Gastroesophageal sphincter (tissue), 4 donors: ENCODE data around the gene TTC21B. TPM values are rescaled to one million over a fixed set of nuclear protein-coding genes. Genes with fewer than 3 reads are reported as not detected.
"Not testable (repeated sequence)": the region's sequence is repeated elsewhere in the genome, so short reads cannot be mapped to it uniquely, and the experiment has no call there.

Experiments
- ATAC-seq: fragments of 150-250 bp; one replicate; pipeline ENCODE4 v1.9.1; 2016; ENCODE audit warnings: mild to moderate bottlenecking, moderate library complexity
- H3K27ac ChIP-seq, 4 donors: fragments of 200-600 bp; sonication (generic) in 3 of 4; 1 replicate in 3 of 4; 2 replicates in 1 of 4; pipeline ENCODE4 v1.5.1; 2016 to 2019
- H3K27me3 ChIP-seq: fragments of 200-600 bp; sonication (generic); one replicate; pipeline ENCODE4 v1.5.1; 2019
- H3K36me3 ChIP-seq, 2 donors: fragments of 200-600 bp; sonication (generic); one replicate each; pipeline ENCODE4 v1.5.1; 2019; ENCODE audit warnings: control low read depth in 1 of 2
- H3K4me1 ChIP-seq, 3 donors: fragments of 200-600 bp; sonication (generic); 1 replicate in 2 of 3; 2 replicates in 1 of 3; pipeline ENCODE4 v1.5.1; 2016 to 2019; ENCODE audit warnings: control low read depth in 2 of 3
- H3K4me3 ChIP-seq, 2 donors: fragments of 200-600 bp; sonication (generic); one replicate each; pipeline ENCODE4 v1.5.1; 2019; ENCODE audit warnings: mild to moderate bottlenecking in 1 of 2, moderate library complexity in 1 of 2
- H3K9me3 ChIP-seq, 3 donors: fragments of 200-600 bp; sonication (generic); one replicate each; pipeline ENCODE4 v1.5.1; 2017 to 2019; ENCODE audit warnings: control low read depth in 2 of 3
- CTCF ChIP-seq, 4 experiments: fragments of 200-600 bp in 2 of 4; fragments of 450-650 bp in 2 of 4; sonication (generic) in 1 of 4; IDR thresholded peaks; one replicate each; pipeline ENCODE4 v1.5.1; 2017 to 2019; ENCODE audit warnings: antibody characterized with exemption in 4 of 4, mild to moderate bottlenecking in 2 of 4, moderate library complexity in 2 of 4
- EP300 ChIP-seq: sonication (generic); formaldehyde crosslinking; IDR thresholded peaks from one replicate; pipeline ENCODE4 v1.6.1; 2017; ENCODE audit warnings: antibody characterized with exemption, mild to moderate bottlenecking
- POLR2A ChIP-seq, 2 donors: fragments of 450-650 bp; IDR thresholded peaks; one replicate each; pipeline ENCODE4 v1.6.1; 2017; ENCODE audit warnings: antibody characterized with exemption in 2 of 2, mild to moderate bottlenecking in 2 of 2, moderate library complexity in 1 of 2
- POLR2AphosphoS5 ChIP-seq: sonication (generic); formaldehyde crosslinking; IDR thresholded peaks from one replicate; pipeline ENCODE4 v1.6.1; 2017; ENCODE audit warnings: antibody characterized with exemption
- WGBS, 2 donors: methylation state at CpG; one replicate each; pipeline ENCODE4 v1.1.5; 2018; ENCODE audit warnings: low coverage in 1 of 2; 5-methylcytosine and 5-hydroxymethylcytosine counted together
- total RNA-seq, 4 donors: library from RNA; depleted of rRNA; stranded (reverse); fragments of >200 nt; gene quantifications; one replicate each; pipeline ENCODE4 v1.1.0, GENCODE V29; 2016

Gene TTC21B
- total RNA-seq: 10 to 100 TPM; 15.0 to 30.2 (median 26.3) TPM

DNA sequence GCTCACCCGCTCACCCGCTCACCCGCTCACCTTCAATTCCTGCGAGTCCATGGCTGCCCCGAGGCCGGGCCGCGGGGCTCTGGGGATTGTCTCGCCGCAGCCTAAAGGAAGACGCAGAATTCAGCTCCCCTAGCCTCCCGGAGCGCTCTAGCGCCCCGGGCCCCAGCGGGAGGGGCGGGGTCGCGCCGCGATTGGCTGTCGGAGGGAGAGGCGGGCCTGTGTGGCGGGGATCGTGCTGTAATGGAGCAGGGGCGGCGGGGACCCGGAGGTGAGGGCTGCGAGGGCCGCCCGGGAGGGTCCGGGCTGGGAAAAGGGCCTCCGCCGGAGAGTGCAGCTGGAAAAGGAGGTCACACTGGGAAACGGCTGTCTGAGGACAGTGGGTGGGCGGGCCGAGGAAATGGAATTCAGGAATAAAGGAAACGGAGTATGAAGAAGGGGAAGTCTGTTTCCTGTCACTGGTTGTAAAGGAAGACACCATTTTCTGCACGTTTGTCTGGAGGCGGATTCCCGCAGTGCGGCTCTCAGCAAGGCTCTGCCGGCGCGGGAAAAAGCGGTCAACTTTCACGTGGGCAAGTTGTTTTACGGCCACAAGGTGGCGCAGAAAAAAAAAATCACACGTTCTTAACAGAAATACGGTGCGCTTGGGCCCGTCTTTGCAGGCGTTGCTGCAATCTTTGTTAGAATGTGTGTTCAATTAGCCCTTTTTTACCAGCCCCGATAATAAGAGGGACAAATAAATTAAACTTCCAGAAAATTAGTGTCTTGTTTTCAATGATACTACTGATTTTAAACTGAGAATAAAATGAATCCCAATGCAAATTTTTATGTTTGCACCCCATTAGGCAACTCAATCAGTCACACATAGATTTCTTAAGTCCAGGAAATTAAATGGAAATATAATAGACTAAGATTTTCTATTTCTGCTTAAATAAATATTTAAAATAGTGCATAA lies at the start of gene TTC21B:
TSS of gene TTC21B (minus strand) at position 122 of the 952 bp plus-strand sequence. CDS start at position 51, 71 bp downstream.
- peaks cover 0 to 4% of the 10 kb centered on the region in 2 donors for H3K36me3 ChIP-seq
- peak within 1 kb of the TSS; percentile 75 to 90 for H3K4me3 ChIP-seq
- H3K27ac ChIP-seq: peak within 1 kb of the TSS; percentile 80 to 89 (median 87)
- no peaks in the 10 kb centered on the region for H3K9me3 ChIP-seq
- peaks cover 5 to 38% (median 12%) of the 10 kb centered on the region in 3 donors for H3K4me1 ChIP-seq
- ATAC-seq: peak; percentile 98
- no peaks in the 10 kb centered on the region for H3K27me3 ChIP-seq
- WGBS, 2 donors: 0% methylated on average over 21 of the region's 55 CpGs
- TF ChIP-seq EP300: no peak
- TF ChIP-seq CTCF (IDR thresholded peaks at IDR 0.05): peak; percentile 61 to 85 (median 80)
- peak; percentile 47 for TF ChIP-seq POLR2AphosphoS5
- TF ChIP-seq POLR2A (IDR thresholded peaks at IDR 0.05): peak; percentile 41 to 79

GRCh38 chr2:166000401-166000800 lies 46.8 kb upstream of the TTC21B start:
- H3K4me3 ChIP-seq: no peak overlapping the region
- TF ChIP-seq POLR2AphosphoS5: no peak
- TF ChIP-seq POLR2A (IDR thresholded peaks at IDR 0.05): no peak
- TF ChIP-seq CTCF (IDR thresholded peaks at IDR 0.05): no peak
- TF ChIP-seq EP300: no peak
- no peaks in the 10 kb centered on the region for H3K4me1 ChIP-seq
- WGBS, 2 donors: 49 to 56% methylated on average over 2 of the region's 2 CpGs
- H3K27ac ChIP-seq: no peak overlapping the region
- no peaks in the 10 kb centered on the region for H3K27me3 ChIP-seq
- no peak for ATAC-seq
- no peaks in the 10 kb centered on the region for H3K9me3 ChIP-seq
- no peaks in the 10 kb centered on the region for H3K36me3 ChIP-seq

GRCh38 chr2:165990846-165991245 lies 37.3 kb upstream of the TTC21B start:
- Histone ChIP-seq H3K27ac (no peak overlapping the region), H3K4me3 (no peak overlapping the region), H3K36me3 (no peaks in the 10 kb centered on the region), H3K27me3 (no peaks in the 10 kb centered on the region), H3K4me1 (no peaks in the 10 kb centered on the region), H3K9me3 (no peaks in the 10 kb centered on the region)
- ATAC-seq: no peak
- TF ChIP-seq EP300: no peak

GRCh38 chr2:165989851-165990250 lies 36.3 kb upstream of the TTC21B start:
- TF ChIP-seq POLR2A (IDR thresholded peaks at IDR 0.05) (no peak), POLR2AphosphoS5 (no peak), EP300 (no peak), CTCF (IDR thresholded peaks at IDR 0.05) (no peak)

GRCh38 chr2:165985120-165985519 lies 31.5 kb upstream of the TTC21B start:
- no peak for ATAC-seq

More at GRCh38 chr2:165989851-165990250, 36.3 kb upstream of the TTC21B start:
- Histone ChIP-seq H3K36me3 (no peaks in the 10 kb centered on the region), H3K4me1 (no peaks in the 10 kb centered on the region), H3K4me3 (no peak overlapping the region), H3K27me3 (no peaks in the 10 kb centered on the region), H3K27ac (no peak overlapping the region), H3K9me3 (no peaks in the 10 kb centered on the region)
- ATAC-seq: no peak
- WGBS, 2 donors: 13 to 18% methylated on average over 1 of the region's 1 CpG

GRCh38 chr2:165972161-165972560 lies 18.6 kb upstream of the TTC21B start:
- H3K4me1 ChIP-seq, H3K4me3 ChIP-seq, ATAC-seq, H3K9me3 ChIP-seq, H3K36me3 ChIP-seq, H3K27me3 ChIP-seq, H3K27ac ChIP-seq: not testable (repeated sequence)

More at GRCh38 chr2:165985120-165985519, 31.5 kb upstream of the TTC21B start:
- H3K36me3 ChIP-seq: no peaks in the 10 kb centered on the region
- no peak overlapping the region for H3K4me3 ChIP-seq
- H3K27ac ChIP-seq: no peak overlapping the region
- H3K4me1 ChIP-seq: no peaks in the 10 kb centered on the region
- no peak for TF ChIP-seq EP300
- TF ChIP-seq POLR2AphosphoS5: no peak
- no peak for TF ChIP-seq CTCF (IDR thresholded peaks at IDR 0.05)
- no peak for TF ChIP-seq POLR2A (IDR thresholded peaks at IDR 0.05)
- no peaks in the 10 kb centered on the region for H3K27me3 ChIP-seq
- H3K9me3 ChIP-seq: no peaks in the 10 kb centered on the region
